Vagina (tissue), 2 donors: ENCODE measurements around the gene GNAQ. TPM values are rescaled to one million over a fixed set of nuclear protein-coding genes. Genes with fewer than 3 reads are reported as not detected.

ENCODE experiments used
- DNase-seq, 2 donors: peaks; one replicate each; pipeline ENCODE4 v3.0.0-alpha.2; 2017; ENCODE audit errors: extremely low spot score in 2 of 2
- H3K27ac ChIP-seq: fragments of 200-600 bp; sonication (generic); one replicate; pipeline ENCODE4 v1.5.1; 2019
- H3K27me3 ChIP-seq: fragments of 200-600 bp; sonication (generic); one replicate; pipeline ENCODE4 v1.5.1; 2019
- H3K36me3 ChIP-seq, 2 donors: fragments of 200-600 bp; sonication (generic); one replicate each; pipeline ENCODE4 v1.5.1; 2017 to 2019
- H3K4me1 ChIP-seq: fragments of 200-600 bp; sonication (generic); one replicate; pipeline ENCODE4 v1.5.1; 2019
- H3K4me3 ChIP-seq, 2 donors: fragments of 200-600 bp; sonication (generic); 1 replicate in 1 of 2; 2 replicates in 1 of 2; pipeline ENCODE4 v1.5.1; 2016 to 2019
- H3K9me3 ChIP-seq: fragments of 200-600 bp; sonication (generic); one replicate; pipeline ENCODE4 v1.5.1; 2019
- POLR2A ChIP-seq, 2 donors: fragments of 450-650 bp; IDR thresholded peaks; one replicate each; pipeline ENCODE4 v1.6.1; 2017; ENCODE audit warnings: antibody characterized with exemption in 2 of 2, mild to moderate bottlenecking in 2 of 2, moderate library complexity in 2 of 2
- POLR2AphosphoS5 ChIP-seq, 2 donors: sonication (generic); formaldehyde crosslinking; IDR thresholded peaks; one replicate each; pipeline ENCODE4 v1.9.0; 2017; ENCODE audit warnings: antibody characterized with exemption in 2 of 2, mild to moderate bottlenecking in 2 of 2, low read depth in 1 of 2; ENCODE audit not compliant: insufficient read depth in 1 of 2
- intact Hi-C: fragments of 100-400 bp; cut with DNase I; formaldehyde crosslinking; loops from one replicate; pipeline ENCODE4 v1.15.1; 2023
- total RNA-seq: library from RNA; depleted of rRNA; stranded (reverse); fragments of >200 nt; gene quantifications from one replicate; pipeline ENCODE4 v1.2.3, GENCODE V29; 2016
- TF ChIP-seq, protein P1 (sequence below), 3 experiments: fragments of 450-650 bp in 2 of 3; fragments of 200-600 bp in 1 of 3; sonication (generic) in 1 of 3; IDR thresholded peaks; one replicate each; pipeline ENCODE4 v1.5.1; 2017 to 2019; ENCODE audit warnings: antibody characterized with exemption in 3 of 3, mild to moderate bottlenecking in 2 of 3, moderate library complexity in 2 of 3

Gene GNAQ
- total RNA-seq, 1 donor from 2014 or later, result 31.9 TPM

DNA sequence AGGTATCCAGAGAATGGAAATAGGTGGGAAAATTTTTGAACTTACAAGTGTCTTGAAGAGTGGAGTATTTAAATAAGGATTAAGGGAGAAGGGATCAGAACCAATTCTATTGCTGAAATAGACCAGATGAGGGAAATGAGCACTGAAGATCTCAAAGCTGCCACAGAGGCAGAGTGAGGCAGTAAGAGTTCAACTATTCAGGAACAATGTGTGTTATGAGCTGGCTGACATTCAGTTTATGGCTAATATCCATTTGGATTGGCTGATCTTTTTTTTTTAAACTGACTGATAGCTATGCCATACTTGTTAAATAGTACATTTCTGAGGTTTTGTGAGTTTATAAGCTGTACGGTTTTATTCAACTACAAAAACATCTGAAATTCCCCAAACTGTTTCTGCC is 288.2 kb downstream of the GNAQ start:
- peaks cover 6% of the 10 kb centered on the region for H3K4me1 ChIP-seq
- H3K36me3 ChIP-seq, result no peaks in the 10 kb centered on the region
- TF ChIP-seq, protein P1, sequence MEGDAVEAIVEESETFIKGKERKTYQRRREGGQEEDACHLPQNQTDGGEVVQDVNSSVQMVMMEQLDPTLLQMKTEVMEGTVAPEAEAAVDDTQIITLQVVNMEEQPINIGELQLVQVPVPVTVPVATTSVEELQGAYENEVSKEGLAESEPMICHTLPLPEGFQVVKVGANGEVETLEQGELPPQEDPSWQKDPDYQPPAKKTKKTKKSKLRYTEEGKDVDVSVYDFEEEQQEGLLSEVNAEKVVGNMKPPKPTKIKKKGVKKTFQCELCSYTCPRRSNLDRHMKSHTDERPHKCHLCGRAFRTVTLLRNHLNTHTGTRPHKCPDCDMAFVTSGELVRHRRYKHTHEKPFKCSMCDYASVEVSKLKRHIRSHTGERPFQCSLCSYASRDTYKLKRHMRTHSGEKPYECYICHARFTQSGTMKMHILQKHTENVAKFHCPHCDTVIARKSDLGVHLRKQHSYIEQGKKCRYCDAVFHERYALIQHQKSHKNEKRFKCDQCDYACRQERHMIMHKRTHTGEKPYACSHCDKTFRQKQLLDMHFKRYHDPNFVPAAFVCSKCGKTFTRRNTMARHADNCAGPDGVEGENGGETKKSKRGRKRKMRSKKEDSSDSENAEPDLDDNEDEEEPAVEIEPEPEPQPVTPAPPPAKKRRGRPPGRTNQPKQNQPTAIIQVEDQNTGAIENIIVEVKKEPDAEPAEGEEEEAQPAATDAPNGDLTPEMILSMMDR (IDR thresholded peaks at IDR 0.05), result no peak
- no peak for TF ChIP-seq POLR2A (IDR thresholded peaks at IDR 0.05)
- no peak for TF ChIP-seq POLR2AphosphoS5 (IDR thresholded peaks at IDR 0.05; ENCODE audit: insufficient read depth in 1 of 2, low read depth in 1 of 2)
- no peak overlapping the region for H3K27ac ChIP-seq
- intact Hi-C loops, result no loop called here
- DNase-seq, result no peak
- no peaks in the 10 kb centered on the region for H3K27me3 ChIP-seq
- no peak overlapping the region for H3K4me3 ChIP-seq
- H3K9me3 ChIP-seq, result no peaks in the 10 kb centered on the region

DNA sequence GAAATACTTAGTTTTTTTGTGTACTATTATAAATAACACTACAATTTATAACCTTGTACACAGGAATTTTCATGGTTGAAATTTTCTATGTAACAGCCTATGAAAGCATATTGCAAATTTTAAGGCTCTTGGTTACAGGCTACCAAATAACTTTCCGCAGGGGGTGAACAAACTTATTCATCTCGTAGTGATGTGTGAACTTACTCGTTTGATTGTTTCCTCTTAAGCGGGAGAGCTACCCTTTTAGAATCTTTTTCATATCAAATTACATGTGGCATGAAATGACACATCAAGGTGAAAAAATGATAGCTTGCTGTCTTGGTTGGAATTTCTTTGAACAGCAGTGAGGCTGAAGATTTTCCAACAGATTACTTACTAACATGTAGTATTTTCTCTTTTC is 292.7 kb downstream of the GNAQ start:
- H3K27ac ChIP-seq, result no peak overlapping the region
- intact Hi-C loops, result no loop called here
- peaks cover 6% of the 10 kb centered on the region for H3K4me1 ChIP-seq
- no peaks in the 10 kb centered on the region for H3K9me3 ChIP-seq
- no peaks in the 10 kb centered on the region for H3K36me3 ChIP-seq
- no peak for DNase-seq
- no peaks in the 10 kb centered on the region for H3K27me3 ChIP-seq
- TF ChIP-seq, protein P1 (IDR thresholded peaks at IDR 0.05), result no peak
- no peak for TF ChIP-seq POLR2AphosphoS5 (IDR thresholded peaks at IDR 0.05; ENCODE audit: insufficient read depth in 1 of 2, low read depth in 1 of 2)
- no peak for TF ChIP-seq POLR2A (IDR thresholded peaks at IDR 0.05)
- no peak overlapping the region for H3K4me3 ChIP-seq

DNA sequence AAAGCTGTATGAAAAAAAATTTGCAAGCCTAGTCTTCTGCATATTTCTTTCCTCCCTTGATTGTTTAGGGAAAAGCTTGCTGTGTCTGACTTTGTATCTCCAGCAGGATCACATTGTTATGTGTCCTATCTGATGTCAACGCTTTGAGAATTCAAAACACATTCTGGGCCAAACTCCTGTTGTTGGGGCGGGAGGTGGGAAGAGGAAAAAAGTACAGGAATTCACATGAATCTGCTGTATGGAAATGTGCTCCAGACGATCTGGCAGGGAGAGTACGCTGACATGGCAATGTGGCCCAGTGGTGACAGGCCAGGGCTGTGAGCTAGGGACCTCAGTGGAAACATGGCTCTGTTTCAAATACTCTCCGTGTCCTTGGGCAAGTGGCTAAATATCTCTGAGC is 296.1 kb downstream of the GNAQ start:
- Histone ChIP-seq H3K9me3 (no peaks in the 10 kb centered on the region), H3K4me3 (no peak overlapping the region), H3K4me1 (no peaks in the 10 kb centered on the region), H3K36me3 (no peaks in the 10 kb centered on the region), H3K27ac (no peak overlapping the region), H3K27me3 (no peaks in the 10 kb centered on the region)
- intact Hi-C loops, result no loop called here
- TF ChIP-seq POLR2A (IDR thresholded peaks at IDR 0.05) (no peak), POLR2AphosphoS5 (IDR thresholded peaks at IDR 0.05; ENCODE audit: insufficient read depth in 1 of 2, low read depth in 1 of 2) (no peak)
- TF ChIP-seq, protein P1 (IDR thresholded peaks at IDR 0.05), result no peak
- DNase-seq, result no peak

DNA sequence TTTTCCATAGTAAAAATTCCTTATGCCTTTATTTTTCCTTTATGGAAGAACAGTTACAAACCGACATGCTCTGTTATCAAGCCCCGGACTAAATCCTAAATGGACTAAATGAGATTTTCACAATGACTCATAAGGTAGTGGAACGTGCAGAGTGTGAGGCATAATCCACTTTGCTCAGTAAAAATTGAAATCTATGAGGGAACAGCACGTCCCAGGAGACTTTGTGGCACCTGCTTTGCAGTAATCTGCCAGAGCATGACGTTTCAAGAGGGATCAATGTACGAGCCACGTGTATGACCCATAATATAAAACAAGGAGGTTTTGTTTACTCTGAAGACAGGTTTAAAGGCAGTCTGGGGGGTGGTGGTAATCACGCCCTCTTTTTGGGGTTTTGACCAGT is 299.7 kb downstream of the GNAQ start:
- Histone ChIP-seq H3K4me1 (no peaks in the 10 kb centered on the region), H3K4me3 (no peak overlapping the region), H3K27me3 (no peaks in the 10 kb centered on the region), H3K27ac (no peak overlapping the region), H3K36me3 (peaks cover 0 to 8% of the 10 kb centered on the region in 2 donors), H3K9me3 (no peaks in the 10 kb centered on the region)
- no peak for DNase-seq
- no peak for TF ChIP-seq POLR2A (IDR thresholded peaks at IDR 0.05)
- intact Hi-C loops, result no loop called here

DNA sequence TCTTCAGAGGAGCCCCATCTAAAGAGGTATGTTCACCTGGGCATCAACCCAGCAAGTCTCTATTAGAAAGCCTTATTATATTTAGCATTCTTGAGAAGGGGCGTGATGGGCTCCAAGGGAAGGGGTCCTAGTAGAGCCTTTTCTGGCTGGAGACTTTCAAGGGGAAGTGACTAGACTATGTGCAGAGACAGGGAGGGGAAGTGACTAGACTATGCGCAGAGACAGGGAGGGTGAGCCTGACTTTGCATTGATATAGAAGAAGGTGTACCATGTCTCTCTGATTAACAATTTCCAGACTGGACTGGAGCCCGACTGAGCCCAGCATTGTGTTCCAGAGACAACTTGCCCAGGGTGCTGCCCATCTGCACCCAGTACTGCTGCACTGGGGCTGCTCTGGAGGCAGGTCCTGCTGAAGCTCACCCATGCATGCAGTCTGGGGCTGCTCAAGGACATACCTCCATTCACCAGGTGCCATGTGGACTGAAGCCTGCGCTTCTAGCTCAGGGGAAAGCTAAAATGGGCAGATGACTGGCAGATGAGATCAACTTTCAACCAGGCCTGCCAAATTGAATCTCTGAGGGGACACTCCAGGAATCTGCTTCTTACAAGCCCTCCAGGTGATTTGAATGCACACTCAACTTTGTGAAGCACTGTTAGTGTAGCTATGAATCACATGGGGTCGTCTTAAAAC is 300.5 kb downstream of the GNAQ start:
- DNase-seq, result no peak
- TF ChIP-seq, protein P1 (IDR thresholded peaks at IDR 0.05), result no peak
- no peak for TF ChIP-seq POLR2AphosphoS5 (IDR thresholded peaks at IDR 0.05; ENCODE audit: insufficient read depth in 1 of 2, low read depth in 1 of 2)
- no peak for TF ChIP-seq POLR2A (IDR thresholded peaks at IDR 0.05)
- no peaks in the 10 kb centered on the region for H3K9me3 ChIP-seq
- H3K4me3 ChIP-seq, result no peak overlapping the region
- no peaks in the 10 kb centered on the region for H3K4me1 ChIP-seq
- peaks cover 0 to 13% of the 10 kb centered on the region in 2 donors for H3K36me3 ChIP-seq
- H3K27me3 ChIP-seq, result no peaks in the 10 kb centered on the region
- no peak overlapping the region for H3K27ac ChIP-seq
- intact Hi-C loops, result no loop called here
